NT2/D1 (cell line): ENCODE measurements around the gene HOXD11.

Experiments
- YY1 ChIP-seq: IDR thresholded peaks from 2 replicates; pipeline ENCODE4 v1.6.1; 2011; ENCODE audit not compliant: insufficient read length, insufficient read depth
- ZNF274 ChIP-seq: IDR thresholded peaks from 2 replicates; pipeline ENCODE4 v1.6.1; 2011; ENCODE audit warnings: mild to moderate bottlenecking, low read depth, low read length

- TF ChIP-seq ZNF274, result no peak
- TF ChIP-seq YY1, result no peak
Observed at GRCh38 chr2:176117823-176118371, 10.8 kb downstream of the HOXD11 start.
